Fibroblast of skin of right biceps (primary cell): ENCODE measurements around the gene ZNF804A.
"Not testable (repeated sequence)": the region's sequence is repeated elsewhere in the genome, so short reads cannot be mapped to it uniquely, and the experiment has no call there.

Experiments
- DNase-seq: peaks from one replicate; pipeline ENCODE4 v3.0.0-alpha.2; 2013

The ZNF804A gene

GRCh38 chr2:184728411-184728810, 130.1 kb downstream of the ZNF804A start:
- DNase-seq = no peak

- peak; percentile 10 for DNase-seq
These were observed 131.3 kb downstream of the ZNF804A start for GRCh38 chr2:184729581-184729980.

- DNase-seq = no peak
These were observed 132.0 kb downstream of the ZNF804A start for GRCh38 chr2:184730288-184730687.

- DNase-seq = peak; percentile 6
These were observed 136.0 kb downstream of the ZNF804A start for GRCh38 chr2:184734338-184734737.

GRCh38 chr2:184735611-184736010, 137.3 kb downstream of the ZNF804A start:
- DNase-seq = no peak

GRCh38 chr2:184743096-184743495, 144.8 kb downstream of the ZNF804A start:
- peak; percentile 3 for DNase-seq

GRCh38 chr2:184756161-184756560, 157.8 kb downstream of the ZNF804A start:
- DNase-seq = no peak

GRCh38 chr2:184756885-184757284, 158.6 kb downstream of the ZNF804A start:
- peak; percentile 10 for DNase-seq

- DNase-seq = not testable (repeated sequence)
These were observed 161.4 kb downstream of the ZNF804A start for GRCh38 chr2:184759557-184760255.

- DNase-seq = no peak
These were observed 162.6 kb downstream of the ZNF804A start for GRCh38 chr2:184760931-184761330.

GRCh38 chr2:184765112-184765895, 167.0 kb downstream of the ZNF804A start:
- DNase-seq = no peak

GRCh38 chr2:184767059-184767458, 168.7 kb downstream of the ZNF804A start:
- no peak for DNase-seq

- DNase-seq = peak; percentile 74
These were observed 170.7 kb downstream of the ZNF804A start for GRCh38 chr2:184769023-184769422.

GRCh38 chr2:184769686-184770085, 171.4 kb downstream of the ZNF804A start:
- no peak for DNase-seq

GRCh38 chr2:184779777-184780176, 181.4 kb downstream of the ZNF804A start:
- DNase-seq = no peak

GRCh38 chr2:184780384-184780783, 182.1 kb downstream of the ZNF804A start:
- DNase-seq = no peak

GRCh38 chr2:184780944-184781343, 182.6 kb downstream of the ZNF804A start:
- peak; percentile 21 for DNase-seq

GRCh38 chr2:184783576-184783975, 185.2 kb downstream of the ZNF804A start:
- DNase-seq = no peak

- DNase-seq = no peak
These were observed 194.8 kb downstream of the ZNF804A start for GRCh38 chr2:184793176-184793575.

GRCh38 chr2:184799379-184799778, 201.1 kb downstream of the ZNF804A start:
- no peak for DNase-seq

GRCh38 chr2:184814421-184814820, 216.1 kb downstream of the ZNF804A start:
- no peak for DNase-seq

GRCh38 chr2:184815824-184816223, 217.5 kb downstream of the ZNF804A start:
- no peak for DNase-seq

- DNase-seq = no peak
These were observed 226.3 kb downstream of the ZNF804A start for GRCh38 chr2:184824597-184824996.

GRCh38 chr2:184830531-184830930, 232.2 kb downstream of the ZNF804A start:
- DNase-seq = no peak
